ENCODE data around the gene TRABD2B.

- TF ChIP-seq POLR2A (IDR thresholded peaks at IDR 0.05) (no peak), CTCF (IDR thresholded peaks at IDR 0.05) (no peak), EP300 (IDR thresholded peaks at IDR 0.05) (no peak)
Observed at GRCh38 chr1:48030211-48030610, 33.0 kb upstream of the TRABD2B start.

All from upper lobe of left lung (tissue), 4 donors.